NT2/D1 (cell line): ENCODE data around the gene IQGAP1.

Experiments
- YY1 ChIP-seq: IDR thresholded peaks from 2 replicates; pipeline ENCODE4 v1.6.1; 2011; ENCODE audit not compliant: insufficient read length, insufficient read depth
- ZNF274 ChIP-seq: IDR thresholded peaks from 2 replicates; pipeline ENCODE4 v1.6.1; 2011; ENCODE audit warnings: mild to moderate bottlenecking, low read depth, low read length

GRCh38 chr15:90414408-90415028 is 26.5 kb downstream of the IQGAP1 start:
- TF ChIP-seq YY1: no peak
- no peak for TF ChIP-seq ZNF274
